ENCODE data around the gene IHH.

DNA sequence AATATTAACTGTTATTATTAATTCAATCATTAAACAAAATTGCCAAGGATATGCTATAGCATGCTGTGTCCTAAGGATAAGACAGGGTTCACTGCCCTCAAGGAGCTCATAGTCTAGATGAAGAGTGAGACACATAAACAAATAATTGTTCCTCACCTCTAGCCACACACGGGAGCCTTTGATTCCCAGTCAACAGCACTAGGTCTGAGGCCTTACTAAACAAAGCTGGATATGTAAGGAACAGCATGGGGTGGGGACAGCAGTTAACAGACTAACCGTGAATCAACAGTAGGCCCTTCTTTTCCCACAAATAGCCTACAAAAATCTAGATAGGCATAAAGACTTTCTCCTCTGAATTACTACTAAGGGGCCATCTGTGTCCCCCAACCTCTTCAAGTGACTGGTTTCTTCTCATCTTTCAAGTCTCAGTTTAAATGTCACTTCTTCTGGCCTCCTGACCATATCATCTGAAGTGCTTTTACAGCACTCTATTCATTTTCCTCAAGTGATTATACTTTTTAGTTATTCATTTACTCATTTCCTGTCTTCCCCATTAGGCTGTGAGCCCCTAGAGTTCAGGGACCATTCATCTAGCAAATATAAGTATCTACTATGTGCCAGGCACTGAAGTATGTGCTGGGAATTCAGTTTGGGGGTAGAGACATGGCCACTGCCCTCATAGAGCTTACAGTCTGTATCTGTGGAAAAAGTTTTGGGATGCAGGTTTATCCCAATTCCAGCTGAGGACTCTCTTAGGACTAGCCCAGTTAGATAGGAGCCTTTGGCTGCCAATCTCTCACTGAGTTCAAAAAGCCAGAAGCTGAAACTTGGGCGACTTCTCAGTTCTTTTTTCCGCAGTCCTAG lies 29.9 kb upstream of the IHH start:
- TF ChIP-seq TAF1 (IDR thresholded peaks at IDR 0.05; ENCODE audit: low read depth, low read length) (no peak), POLR2AphosphoS5 (IDR thresholded peaks at IDR 0.05; ENCODE audit: low read depth, low read length) (no peak)
